Skeletal muscle satellite cell (primary cell): ENCODE measurements around the gene EMP3.
A peak's percentile ranks its signal among the peaks of the same experiment; 100 is the strongest.

Source experiments
- H3K27me3 ChIP-seq: 2 replicates; pipeline ENCODE4 v1.7.0; 2013; ENCODE audit warnings: low read length; ENCODE audit not compliant: control insufficient read depth, insufficient read depth
- H3K36me3 ChIP-seq: 2 replicates; pipeline ENCODE4 v1.7.0; 2013; ENCODE audit warnings: mild to moderate bottlenecking, control low read depth, low read length; ENCODE audit not compliant: insufficient read depth
- H3K4me1 ChIP-seq: 2 replicates; pipeline ENCODE4 v1.7.0; 2013; ENCODE audit warnings: low read length; ENCODE audit not compliant: control insufficient read depth, insufficient read depth
- H3K4me2 ChIP-seq: 2 replicates; pipeline ENCODE4 v1.7.0; 2013; ENCODE audit warnings: mild to moderate bottlenecking, low read length
- H3K4me3 ChIP-seq: 2 replicates; pipeline ENCODE4 v1.7.0; 2013; ENCODE audit warnings: low read length
- H3K9ac ChIP-seq: 2 replicates; pipeline ENCODE4 v1.7.0; 2013; ENCODE audit warnings: mild to moderate bottlenecking, low read depth, low read length, moderate library complexity
- H3K9me3 ChIP-seq: replicated peaks from 2 replicates; pipeline ENCODE4 v1.7.0; 2013; ENCODE audit warnings: mild to moderate bottlenecking, control low read depth, low read length

Gene EMP3

DNA sequence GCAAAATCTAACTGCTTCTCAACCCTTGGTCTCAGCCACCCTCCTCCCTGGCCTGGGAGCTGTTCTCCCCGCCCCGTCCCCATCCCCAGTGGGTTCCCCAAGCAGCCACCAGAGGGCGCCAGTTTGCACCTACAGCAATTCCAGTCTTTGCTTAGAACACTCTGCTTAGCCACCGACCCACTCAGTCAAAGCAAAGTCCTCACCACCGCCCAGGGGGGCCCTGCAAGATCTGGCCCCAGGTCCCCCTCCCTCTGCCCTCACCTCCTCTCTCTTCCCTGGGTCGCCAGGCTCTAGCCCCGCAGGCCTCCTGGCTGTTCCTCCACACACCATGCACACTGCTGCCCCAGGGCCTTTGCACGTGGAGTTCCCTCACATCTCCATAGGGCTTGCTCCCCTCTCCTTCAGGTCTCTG lies 26.0 kb downstream of the EMP3 start:
- Histone ChIP-seq H3K4me3 (no peak overlapping the region), H3K9me3 (no peaks in the 10 kb centered on the region), H3K4me1 (no peaks in the 10 kb centered on the region), H3K36me3 (no peaks in the 10 kb centered on the region), H3K4me2 (no peak overlapping the region), H3K27me3 (no peaks in the 10 kb centered on the region), H3K9ac (no peak overlapping the region)

DNA sequence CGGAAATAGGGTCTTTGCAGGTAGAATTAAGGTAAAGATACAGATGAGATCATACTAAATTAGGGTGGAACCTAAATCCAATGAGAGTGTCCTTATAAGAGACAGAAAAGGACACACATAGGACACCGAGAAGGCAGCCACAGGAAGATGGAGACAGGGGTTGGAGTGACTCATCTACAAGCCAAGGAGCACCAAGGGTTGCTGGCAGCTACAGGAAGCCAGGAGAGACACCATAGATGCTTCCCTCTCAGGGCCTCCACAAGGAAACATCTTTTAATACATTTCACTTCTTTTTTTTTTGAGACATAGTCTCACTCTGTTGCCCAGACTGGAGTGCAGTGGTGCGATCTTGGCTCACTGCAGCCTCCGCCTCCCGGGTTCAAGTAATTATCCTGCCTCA lies 28.3 kb downstream of the EMP3 start:
- H3K4me2 ChIP-seq = no peak overlapping the region
- H3K9me3 ChIP-seq = no peaks in the 10 kb centered on the region
- H3K4me1 ChIP-seq = no peaks in the 10 kb centered on the region
- H3K4me3 ChIP-seq = no peak overlapping the region
- no peak overlapping the region for H3K9ac ChIP-seq
- H3K36me3 ChIP-seq = no peaks in the 10 kb centered on the region
- H3K27me3 ChIP-seq = no peaks in the 10 kb centered on the region

DNA sequence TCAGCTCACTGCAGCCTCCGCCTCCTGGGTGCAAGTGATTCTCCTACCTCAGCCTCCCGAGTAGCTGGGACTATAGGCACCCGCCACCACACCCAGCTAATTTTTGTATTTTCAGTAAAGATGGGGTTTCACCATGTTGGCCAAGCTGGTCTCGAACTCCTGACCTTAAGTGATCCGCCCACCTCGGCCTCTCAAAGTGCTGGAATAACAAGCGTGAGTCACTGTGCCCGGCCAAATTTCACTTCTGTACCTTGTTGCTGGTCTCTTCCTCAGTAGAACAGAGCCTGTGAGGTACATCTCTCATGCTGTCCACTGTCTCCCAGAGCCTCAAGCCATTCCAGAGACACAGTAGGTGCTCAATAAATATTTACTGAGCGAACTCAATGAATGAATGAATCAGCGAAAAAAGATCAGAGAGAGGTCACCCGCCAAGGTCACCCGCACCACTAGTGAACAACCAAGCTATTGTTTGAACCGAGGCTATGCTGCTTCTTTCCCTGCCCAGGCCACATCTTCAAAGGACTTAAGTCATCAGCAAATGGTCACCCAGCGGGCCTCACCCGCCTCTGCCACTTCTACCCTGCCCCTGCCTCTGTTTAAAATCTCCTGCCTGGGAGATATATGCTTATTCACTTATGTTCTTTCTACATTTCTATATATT lies 29.1 kb downstream of the EMP3 start:
- Histone ChIP-seq H3K36me3 (no peaks in the 10 kb centered on the region), H3K9me3 (no peaks in the 10 kb centered on the region), H3K4me3 (no peak overlapping the region), H3K4me2 (no peak overlapping the region), H3K4me1 (no peaks in the 10 kb centered on the region), H3K27me3 (no peaks in the 10 kb centered on the region), H3K9ac (no peak overlapping the region)

DNA sequence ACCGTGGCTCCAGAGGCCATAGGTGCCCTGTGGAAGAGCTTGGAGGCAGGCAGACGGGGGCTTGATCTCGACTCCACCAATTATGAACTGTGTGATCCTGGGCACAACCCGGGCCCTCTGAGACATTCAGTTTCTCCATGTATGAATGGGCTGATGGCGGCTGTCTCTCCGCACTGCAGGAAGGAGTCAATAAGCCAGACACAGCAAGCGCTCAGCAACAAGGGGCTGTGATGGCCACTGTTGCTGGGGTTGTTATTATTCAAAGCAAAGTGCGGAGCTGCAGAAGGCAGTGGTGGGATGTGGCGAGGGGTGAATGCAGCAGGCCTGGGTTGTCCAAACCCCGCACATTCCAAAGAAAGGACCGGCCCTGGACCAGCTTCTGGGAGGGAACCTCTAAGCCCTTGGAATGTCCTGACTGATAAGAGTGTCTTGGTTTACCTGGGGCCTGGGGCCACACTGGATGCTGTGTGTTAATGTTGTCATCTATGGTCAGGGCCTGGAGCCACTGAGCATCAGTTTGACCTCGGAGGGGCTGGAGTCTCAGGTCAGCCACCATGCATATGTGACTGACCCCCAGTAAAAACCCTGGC lies 30.1 kb downstream of the EMP3 start:
- no peak overlapping the region for H3K9ac ChIP-seq
- H3K36me3 ChIP-seq = no peaks in the 10 kb centered on the region
- H3K4me2 ChIP-seq = no peak overlapping the region
- H3K9me3 ChIP-seq = no peaks in the 10 kb centered on the region
- H3K4me1 ChIP-seq = no peaks in the 10 kb centered on the region
- no peak overlapping the region for H3K4me3 ChIP-seq
- H3K27me3 ChIP-seq = no peaks in the 10 kb centered on the region

DNA sequence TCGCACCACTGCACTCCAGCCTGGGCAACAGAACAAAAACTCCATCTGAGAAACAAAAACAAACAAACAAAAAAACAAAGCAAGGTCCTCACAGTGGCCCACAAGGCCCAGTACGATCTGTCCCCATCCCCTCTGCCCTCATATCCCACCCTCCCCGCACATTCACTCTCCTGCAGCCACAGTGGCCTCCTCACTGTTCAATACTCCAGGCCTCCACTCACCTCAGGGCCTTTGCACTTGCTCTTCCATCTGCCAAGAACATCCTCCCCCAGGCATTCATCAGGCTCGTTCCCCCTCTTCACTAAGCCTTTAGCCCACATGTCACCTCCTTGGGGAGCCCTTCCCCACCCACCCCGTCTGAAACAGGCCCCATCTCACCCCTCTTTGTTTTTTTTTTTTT lies 33.8 kb downstream of the EMP3 start:
- H3K36me3 ChIP-seq = no peaks in the 10 kb centered on the region
- H3K27me3 ChIP-seq = no peaks in the 10 kb centered on the region
- no peaks in the 10 kb centered on the region for H3K9me3 ChIP-seq
- no peak overlapping the region for H3K9ac ChIP-seq
- H3K4me2 ChIP-seq = no peak overlapping the region
- no peak overlapping the region for H3K4me3 ChIP-seq
- H3K4me1 ChIP-seq = peaks cover 9% of the 10 kb centered on the region

DNA sequence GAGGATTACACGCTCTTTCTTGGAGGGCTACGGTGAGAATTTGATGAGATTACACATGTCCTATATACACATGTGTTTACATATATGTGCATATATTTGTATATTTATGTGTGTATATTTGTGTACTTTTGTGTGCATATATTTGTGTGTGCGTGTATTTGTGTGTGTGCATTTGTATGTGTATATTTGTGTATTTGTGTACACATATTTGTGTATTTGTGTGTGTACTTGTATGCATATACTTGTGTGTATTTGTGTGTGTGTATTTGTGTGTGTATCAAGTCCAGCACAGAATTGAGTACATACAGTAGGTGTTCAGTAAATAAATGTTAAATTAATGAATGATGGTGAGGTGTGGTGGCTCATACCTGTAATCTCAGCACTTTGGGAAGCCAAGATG lies 36.6 kb downstream of the EMP3 start:
- no peaks in the 10 kb centered on the region for H3K9me3 ChIP-seq
- no peak overlapping the region for H3K4me2 ChIP-seq
- H3K4me3 ChIP-seq = no peak overlapping the region
- no peaks in the 10 kb centered on the region for H3K27me3 ChIP-seq
- no peak overlapping the region for H3K9ac ChIP-seq
- no peaks in the 10 kb centered on the region for H3K36me3 ChIP-seq
- peaks cover 13% of the 10 kb centered on the region for H3K4me1 ChIP-seq

DNA sequence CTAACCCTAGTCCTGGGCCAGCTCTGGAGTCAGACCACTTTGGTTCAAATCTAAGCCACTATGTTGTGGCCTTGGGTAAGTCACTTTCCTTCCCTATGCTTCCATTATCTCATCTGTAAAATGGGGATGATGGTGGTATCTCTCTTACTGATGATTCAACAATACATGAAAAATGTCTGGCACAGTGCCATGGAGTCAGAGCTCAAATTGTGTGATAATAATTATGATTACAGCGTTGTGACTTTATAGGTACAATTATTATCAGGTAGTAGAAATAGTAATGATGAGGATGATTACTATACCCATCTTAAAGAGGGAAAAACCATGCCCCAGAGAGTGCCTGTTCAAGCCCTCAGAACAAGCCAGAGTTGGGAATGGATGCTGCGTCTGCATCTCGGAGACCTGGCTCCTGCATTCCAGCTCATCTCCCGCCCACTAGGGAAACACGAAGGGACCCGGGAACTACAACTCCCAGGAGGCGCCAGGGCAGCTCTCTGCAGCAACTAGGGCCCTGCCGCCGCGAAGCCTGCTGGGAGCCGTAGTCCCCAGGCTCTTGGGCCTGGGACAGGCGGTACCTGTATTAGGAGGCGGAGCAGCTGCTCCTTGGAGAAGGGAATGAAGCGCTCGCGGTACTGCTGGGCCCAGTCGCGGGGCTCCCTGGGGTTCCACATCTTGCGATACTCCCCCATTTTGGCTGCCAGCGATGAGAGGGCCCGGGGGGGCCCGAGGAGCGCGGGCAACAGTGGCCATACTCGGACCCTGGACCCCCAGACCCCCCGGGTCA lies 37.6 kb downstream of the EMP3 start:
- peak overlapping the region; percentile 76 for H3K4me3 ChIP-seq
- peak overlapping the region; percentile 95 for H3K4me2 ChIP-seq
- H3K9me3 ChIP-seq = no peaks in the 10 kb centered on the region
- H3K36me3 ChIP-seq = no peaks in the 10 kb centered on the region
- peaks cover 13% of the 10 kb centered on the region for H3K4me1 ChIP-seq
- H3K27me3 ChIP-seq = no peaks in the 10 kb centered on the region
- peak overlapping the region; percentile 88 for H3K9ac ChIP-seq

DNA sequence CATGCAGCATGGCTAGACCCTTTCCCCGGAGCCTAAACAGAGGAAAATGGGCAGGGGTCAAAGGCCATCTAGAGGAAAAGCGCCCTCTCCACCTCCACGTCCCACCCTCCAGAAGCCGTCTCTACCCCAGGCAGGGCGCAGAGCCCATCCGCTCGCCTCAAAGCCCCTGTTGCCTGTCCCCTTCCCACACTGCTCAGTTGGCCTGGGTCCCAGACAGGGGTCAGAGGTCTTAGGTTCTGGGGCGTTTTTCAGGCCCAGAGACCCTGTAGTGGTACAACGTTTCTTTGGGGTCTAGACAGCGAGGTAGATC lies 38.1 kb downstream of the EMP3 start:
- Histone ChIP-seq H3K27me3 (no peaks in the 10 kb centered on the region), H3K4me3 (peak overlapping the region; percentile 76), H3K9ac (peak overlapping the region; percentile 88), H3K9me3 (no peaks in the 10 kb centered on the region), H3K4me2 (peak overlapping the region; percentile 95), H3K36me3 (no peaks in the 10 kb centered on the region), H3K4me1 (peaks cover 13% of the 10 kb centered on the region)

DNA sequence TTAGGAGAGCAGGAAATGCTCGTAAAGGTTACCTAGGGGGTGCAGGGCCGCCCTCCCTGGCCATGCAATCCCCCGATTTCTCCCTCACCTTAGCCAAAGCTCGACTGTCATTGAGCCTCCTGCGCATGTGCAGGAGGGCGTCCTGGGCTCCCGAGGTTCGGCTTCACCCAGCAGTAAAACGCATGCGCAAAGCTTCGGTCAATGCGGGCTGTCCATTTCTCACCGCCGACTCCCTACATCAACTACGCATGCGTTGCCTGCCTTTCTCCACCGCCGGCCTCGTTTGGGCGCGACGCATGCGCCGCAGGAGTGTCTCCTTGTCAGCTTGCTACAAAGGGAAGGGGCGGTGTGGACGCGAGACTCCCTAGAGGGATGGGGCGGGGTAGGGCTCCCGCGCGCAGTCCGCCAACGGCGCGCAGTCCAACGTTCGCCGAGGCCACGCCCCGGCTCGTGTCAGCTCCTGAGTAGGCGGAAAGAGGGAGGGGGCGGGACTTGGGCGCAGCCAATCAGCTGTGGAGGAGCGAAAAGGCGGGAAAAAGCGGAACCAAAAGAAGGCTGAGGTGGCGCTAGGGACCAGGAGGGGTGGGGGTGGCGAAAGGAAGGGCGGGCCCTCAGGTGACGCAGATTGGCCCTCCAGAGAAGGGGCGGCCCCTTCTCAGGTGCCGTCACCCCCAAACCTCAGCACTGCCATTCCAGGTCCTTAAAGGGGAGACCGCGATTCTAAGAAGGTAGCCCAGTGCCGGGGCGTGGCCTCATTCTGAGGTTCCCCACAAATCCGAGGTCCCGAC lies 38.7 kb downstream of the EMP3 start, which contains the start of the genes SYNGR4 and TMEM143:
Gene SYNGR4 (plus strand): TSS at position 558 of the 788 bp plus-strand sequence. CDS start 1,476 bp downstream, outside the sequence.
Gene TMEM143 (minus strand): TSS at position 131 of the 788 bp plus-strand sequence. CDS start 20 bp downstream, at position 111.
- no peaks in the 10 kb centered on the region for H3K36me3 ChIP-seq
- H3K9ac ChIP-seq = peak within 1 kb of the TSS; percentile 88

DNA sequence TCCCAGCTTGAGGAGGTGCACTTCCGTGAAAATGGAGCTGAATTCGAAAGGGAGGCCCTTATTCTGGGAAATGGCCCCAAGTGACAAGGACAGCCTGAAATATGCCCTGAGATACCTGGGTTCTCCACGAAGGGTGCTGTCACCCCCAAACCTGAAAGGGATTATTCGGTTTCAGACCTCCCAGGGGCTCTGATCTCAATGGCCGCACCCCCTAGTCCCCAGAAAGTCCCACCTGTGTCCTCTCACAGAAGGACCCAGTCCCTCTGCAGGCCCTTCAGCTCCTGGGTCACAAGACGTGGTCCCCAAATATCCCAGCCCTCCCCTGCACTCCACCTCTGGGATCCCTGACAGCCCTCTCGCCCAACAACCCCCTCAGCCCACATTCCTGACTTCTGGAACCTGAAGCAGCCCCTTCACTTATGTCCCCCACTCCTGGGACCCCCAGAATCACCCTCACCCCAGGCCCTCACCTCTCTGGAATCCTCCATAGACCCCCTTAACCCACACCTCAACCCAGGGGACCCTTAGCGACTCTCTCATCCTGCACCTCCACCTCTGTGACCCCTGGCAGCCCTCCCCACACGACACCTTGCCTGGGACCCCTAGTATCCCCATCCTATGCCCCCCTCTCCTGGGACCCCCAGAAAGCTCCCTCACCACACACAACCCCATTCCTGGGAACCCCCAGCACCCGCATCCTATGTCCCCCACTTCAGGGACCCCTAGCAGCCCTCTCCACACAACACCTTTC lies 39.4 kb downstream of the EMP3 start:
- H3K4me2 ChIP-seq = peak overlapping the region; percentile 95
- peaks cover 13% of the 10 kb centered on the region for H3K4me1 ChIP-seq
- H3K4me3 ChIP-seq = peak overlapping the region; percentile 76
- peaks cover 6% of the 10 kb centered on the region for H3K27me3 ChIP-seq
- peak overlapping the region; percentile 88 for H3K9ac ChIP-seq
- H3K36me3 ChIP-seq = no peaks in the 10 kb centered on the region
- no peaks in the 10 kb centered on the region for H3K9me3 ChIP-seq

More for the DNA sequence above, 38.7 kb downstream of the EMP3 start, which contains the start of the genes SYNGR4 and TMEM143:
- Histone ChIP-seq H3K4me2 (peak within 1 kb of the TSS; percentile 95), H3K9me3 (no peaks in the 10 kb centered on the region), H3K4me1 (peaks cover 13% of the 10 kb centered on the region), H3K4me3 (peak within 1 kb of the TSS; percentile 76), H3K27me3 (no peaks in the 10 kb centered on the region)
